Liver (tissue), 9 donors: ENCODE measurements around the gene IFT27. TPM values are rescaled to one million over a fixed set of nuclear protein-coding genes. Genes with fewer than 3 reads are reported as not detected.

ENCODE experiments used
- DNase-seq: peaks from one replicate; pipeline ENCODE4 v3.0.0-alpha.2; 2017; ENCODE audit warnings: low spot score
- H3K27ac ChIP-seq, 2 donors: one replicate each; pipeline ENCODE4 v1.7.0; 2013; ENCODE audit warnings: inconsistent platforms in 2 of 2, low read length in 2 of 2, control low read depth in 1 of 2, low read depth in 1 of 2, mild to moderate bottlenecking in 1 of 2
- H3K27me3 ChIP-seq, 4 donors: one replicate each; pipeline versions ENCODE4 v1.6.1 to v1.7.0; 2013; ENCODE audit warnings: low read length in 3 of 4, inconsistent platforms in 1 of 4, mild to moderate bottlenecking in 1 of 4, moderate library complexity in 1 of 4; ENCODE audit not compliant: control insufficient read depth in 4 of 4, insufficient read depth in 4 of 4
- H3K36me3 ChIP-seq, 4 donors: one replicate each; pipeline versions ENCODE4 v1.6.1 to v1.7.0; 2013; ENCODE audit warnings: low read length in 3 of 4, mild to moderate bottlenecking in 3 of 4, low read depth in 1 of 4, moderate library complexity in 1 of 4; ENCODE audit not compliant: control insufficient read depth in 4 of 4, insufficient read depth in 3 of 4
- H3K4me1 ChIP-seq, 4 donors: one replicate each; pipeline versions ENCODE4 v1.6.1 to v1.7.0; 2013; ENCODE audit warnings: low read length in 3 of 4, mild to moderate bottlenecking in 3 of 4, moderate library complexity in 1 of 4; ENCODE audit not compliant: control insufficient read depth in 4 of 4, insufficient read depth in 4 of 4
- H3K4me3 ChIP-seq, 3 donors: one replicate each; pipeline versions ENCODE4 v1.6.1 to v1.7.0; 2013; ENCODE audit warnings: low read length in 3 of 3, control low read depth in 1 of 3, low read depth in 1 of 3, mild to moderate bottlenecking in 1 of 3
- H3K9ac ChIP-seq, 2 donors: one replicate each; pipeline ENCODE4 v1.7.0; 2013; ENCODE audit warnings: low read length in 2 of 2, mild to moderate bottlenecking in 2 of 2, moderate library complexity in 2 of 2, control low read depth in 1 of 2, low read depth in 1 of 2
- H3K9me3 ChIP-seq, 4 donors: one replicate each; pipeline versions ENCODE4 v1.6.1 to v1.7.0; 2013; ENCODE audit warnings: low read length in 3 of 4; ENCODE audit not compliant: control insufficient read depth in 4 of 4
- CTCF ChIP-seq: fragments of 150-350 bp; IDR thresholded peaks from 2 replicates; pipeline ENCODE4 v1.5.1; 2017; ENCODE audit warnings: improper control_type of control experiment, low read depth, low read length; ENCODE audit not compliant: missing input control
- FOXA1 ChIP-seq: IDR thresholded peaks from 2 replicates; pipeline ENCODE4 v1.6.1; 2016; ENCODE audit warnings: antibody characterized with exemption
- GABPA ChIP-seq, 2 donors: IDR thresholded peaks in 1 of 2; conservative IDR thresholded peaks in 1 of 2; 2 replicates each; pipeline ENCODE4 v1.6.1; 2016; ENCODE audit warnings: antibody characterized with exemption in 2 of 2, mild to moderate bottlenecking in 1 of 2, moderate library complexity in 1 of 2
- HNF4A ChIP-seq, 2 donors: conservative IDR thresholded peaks; 2 replicates each; pipeline ENCODE4 v1.6.1; 2016; ENCODE audit warnings: antibody characterized with exemption in 2 of 2, mild to moderate bottlenecking in 2 of 2
- NR2F2 ChIP-seq: IDR thresholded peaks from 2 replicates; pipeline ENCODE4 v1.6.1; 2016; ENCODE audit warnings: antibody characterized with exemption
- RAD21 ChIP-seq, 2 donors: IDR thresholded peaks; 2 replicates each; pipeline ENCODE4 v1.6.1; 2016; ENCODE audit warnings: antibody characterized with exemption in 2 of 2, mild to moderate bottlenecking in 2 of 2
- RXRA ChIP-seq, 2 donors: IDR thresholded peaks; 2 replicates each; pipeline ENCODE4 v1.6.1; 2017 to 2018; ENCODE audit warnings: antibody characterized with exemption in 2 of 2, mild to moderate bottlenecking in 1 of 2
- SP1 ChIP-seq: IDR thresholded peaks from 2 replicates; pipeline ENCODE4 v1.6.1; 2018; ENCODE audit warnings: antibody characterized with exemption, mild to moderate bottlenecking
- ZBTB33 ChIP-seq: IDR thresholded peaks from 2 replicates; pipeline ENCODE4 v1.6.1; 2016; ENCODE audit warnings: antibody characterized with exemption
- WGBS: extraction: QIAGEN DNeasy Blood & Tissue Kit; methylation state at CpG from one replicate; pipeline ENCODE4 v1.1.7; 2013; 5-methylcytosine and 5-hydroxymethylcytosine counted together
- polyA plus RNA-seq, 2 donors: library from polyadenylated mRNA; stranded (reverse) in 1 of 2; unstranded in 1 of 2; fragments of 200-250 nt in 1 of 2; fragments of >200 nt in 1 of 2; fragmentation: Nextera tagmentation in 1 of 2; extraction: Ambion mirVana in 1 of 2; gene quantifications; one replicate each; pipeline versions ENCODE4 v1.2.1 to v1.2.3, GENCODE V29; 2013 to 2015
- total RNA-seq, 2 donors: library from RNA; depleted of rRNA; stranded (reverse); fragments of >200 nt; gene quantifications; one replicate each; pipeline ENCODE4 v1.2.3, GENCODE V29; 2014
- donor health status: healthy.
- donor health status: healthy.
- donor health status: healthy.
- donor health status: healthy.
- donor health status: healthy.

The IFT27 gene
- total and polyA plus RNA-seq, 4 donors: 7.2 to 12.4 (median 9.6) TPM

GRCh38 chr22:36781656-36782627, 6.0 kb upstream of the IFT27 start:
- TF ChIP-seq CTCF (peak; percentile 95), SP1 (no peak), ZBTB33 (no peak), RAD21 (IDR thresholded peaks at IDR 0.05) (peak; percentile 88 to 89), FOXA1 (no peak), NR2F2 (peak; percentile 52), GABPA (IDR thresholded peaks at IDR 0.05 in 1 of 2, conservative IDR thresholded peaks at IDR 0.05 in 1 of 2) (no peak), HNF4A (conservative IDR thresholded peaks at IDR 0.05) (no peak)
- Histone ChIP-seq H3K9ac (no peak overlapping the region), H3K27me3 (peaks cover 0 to 6% (median 3%) of the 10 kb centered on the region in 4 donors), H3K4me1 (peaks cover 0 to under 1% (median 0%) of the 10 kb centered on the region in 4 donors), H3K27ac (no peak overlapping the region), H3K4me3 (no peak overlapping the region), H3K9me3 (no peaks in the 10 kb centered on the region), H3K36me3 (no peaks in the 10 kb centered on the region)
- DNase-seq: peak; percentile 84
- WGBS: 24% methylated on average over 33 of the region's 33 CpGs

GRCh38 chr22:36778020-36778419, 2.1 kb upstream of the IFT27 start:
- peaks cover 2 to 14% (median 10%) of the 10 kb centered on the region in 4 donors for H3K4me1 ChIP-seq

More at GRCh38 chr22:36778020-36778419, 2.1 kb upstream of the IFT27 start:
- no peaks in the 10 kb centered on the region for H3K27me3 ChIP-seq
- H3K9ac ChIP-seq: no peak overlapping the region
- TF ChIP-seq RXRA (IDR thresholded peaks at IDR 0.05) (no peak), ZBTB33 (no peak)
- no peak overlapping the region for H3K4me3 ChIP-seq
- no peaks in the 10 kb centered on the region for H3K36me3 ChIP-seq
- H3K27ac ChIP-seq: no peak overlapping the region
- DNase-seq: no peak
- H3K9me3 ChIP-seq: no peaks in the 10 kb centered on the region
